SIG-M5 treated with dmso at 0.1 percent for 504 hours (cell line): ENCODE measurements around the gene PRRC2A.

ENCODE experiments used
- DNase-seq: peaks from one replicate; lab custom pipeline; 2025; ENCODE audit not compliant: unreplicated experiment; lab: John Stamatoyannopoulos, UW

PRRC2A gene

DNA sequence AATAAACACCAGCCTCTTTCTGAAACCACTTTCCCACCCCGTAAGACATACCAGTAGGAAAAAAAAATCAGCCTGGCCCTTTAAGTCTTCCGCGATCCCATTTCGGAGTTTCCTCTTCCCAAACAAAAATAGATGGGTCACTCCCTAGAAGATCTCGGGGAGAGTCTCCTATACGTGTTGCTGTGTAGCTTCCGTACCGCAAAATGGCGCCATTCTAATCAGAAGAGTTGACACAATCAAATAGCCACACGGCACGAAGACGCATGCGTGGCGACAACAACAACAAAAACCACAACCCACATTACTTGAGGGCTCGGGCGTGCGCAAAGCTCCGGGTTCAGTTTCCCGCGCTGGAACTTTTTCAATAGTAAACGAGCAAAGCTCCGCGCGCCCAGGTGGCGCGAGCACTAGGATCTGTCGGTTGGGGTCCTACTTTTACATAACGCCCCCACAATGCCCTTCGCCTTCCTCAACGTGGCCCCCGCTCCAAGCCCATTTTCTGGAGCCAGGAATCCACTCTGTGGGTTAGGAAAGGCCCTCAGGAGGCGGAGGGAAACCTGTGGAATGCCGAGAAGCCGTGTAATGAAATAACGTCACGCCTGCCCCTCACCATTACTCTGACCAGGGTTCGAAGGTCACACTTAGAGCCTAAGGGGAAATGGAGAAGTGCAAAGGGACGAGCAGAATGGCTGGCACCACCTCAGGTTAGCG is 44.4 kb downstream of the PRRC2A start, which contains the start of gene GPANK1:
TSS of gene GPANK1 (minus strand) at position 208 of the 711 bp plus-strand sequence. CDS start 519 bp downstream, outside the sequence.
- peak; percentile 96 for DNase-seq

GRCh38 chr6:31665501-31666336 is 45.2 kb downstream of the PRRC2A start, which contains the start of gene CSNK2B:
Gene CSNK2B (plus strand): TSS chr6:31666080. CDS start chr6:31666832, 752 bp downstream.
- peak; percentile 98 for DNase-seq

DNA sequence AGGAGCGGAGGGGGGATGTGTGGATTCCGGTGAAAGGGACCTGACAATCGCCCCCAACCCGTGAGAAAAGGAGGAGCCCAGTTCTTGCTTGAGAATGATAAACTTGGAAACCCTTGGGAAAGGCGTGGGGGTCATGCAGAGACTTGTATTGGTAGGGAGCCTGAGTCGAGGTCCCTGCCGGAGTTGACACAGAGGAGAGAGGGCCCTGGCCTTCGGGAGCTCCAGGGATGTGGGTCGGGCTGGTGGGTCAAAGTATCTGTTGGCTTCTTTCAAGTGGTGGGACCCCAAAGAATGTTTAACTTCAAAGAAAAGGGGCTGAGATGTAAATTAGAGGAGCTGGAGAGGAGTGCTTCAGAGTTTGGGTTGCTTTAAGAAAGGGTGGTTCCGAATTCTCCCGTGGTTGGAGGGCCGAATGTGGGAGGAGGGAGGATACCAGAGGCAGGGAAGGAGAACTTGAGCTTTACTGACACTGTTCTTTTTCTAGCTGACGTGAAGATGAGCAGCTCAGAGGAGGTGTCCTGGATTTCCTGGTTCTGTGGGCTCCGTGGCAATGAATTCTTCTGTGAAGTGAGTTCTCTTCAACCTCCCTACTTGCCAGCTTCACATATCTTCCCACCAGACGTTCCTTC is 45.9 kb downstream of the PRRC2A start:
- DNase-seq = no peak

DNA sequence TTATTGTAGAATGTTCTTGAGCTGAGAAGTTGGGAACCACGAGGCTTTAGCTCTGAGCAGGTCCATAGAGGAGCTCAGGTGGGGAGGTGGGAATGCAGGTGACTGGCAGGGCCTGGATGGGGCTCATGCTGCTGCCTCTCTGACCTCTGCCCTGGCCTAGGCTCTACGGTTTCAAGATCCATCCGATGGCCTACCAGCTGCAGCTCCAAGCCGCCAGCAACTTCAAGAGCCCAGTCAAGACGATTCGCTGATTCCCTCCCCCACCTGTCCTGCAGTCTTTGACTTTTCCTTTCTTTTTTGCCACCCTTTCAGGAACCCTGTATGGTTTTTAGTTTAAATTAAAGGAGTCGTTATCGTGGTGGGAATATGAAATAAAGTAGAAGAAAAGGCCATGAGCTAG is 49.2 kb downstream of the PRRC2A start, which contains the start of gene LY6G5B:
TSS of gene LY6G5B (plus strand) at position 301 of the 400 bp plus-strand sequence. CDS start 975 bp downstream, outside the sequence.
- no peak for DNase-seq

GRCh38 chr6:31676322-31676903 is 55.9 kb downstream of the PRRC2A start:
- DNase-seq = peak; percentile 39

DNA sequence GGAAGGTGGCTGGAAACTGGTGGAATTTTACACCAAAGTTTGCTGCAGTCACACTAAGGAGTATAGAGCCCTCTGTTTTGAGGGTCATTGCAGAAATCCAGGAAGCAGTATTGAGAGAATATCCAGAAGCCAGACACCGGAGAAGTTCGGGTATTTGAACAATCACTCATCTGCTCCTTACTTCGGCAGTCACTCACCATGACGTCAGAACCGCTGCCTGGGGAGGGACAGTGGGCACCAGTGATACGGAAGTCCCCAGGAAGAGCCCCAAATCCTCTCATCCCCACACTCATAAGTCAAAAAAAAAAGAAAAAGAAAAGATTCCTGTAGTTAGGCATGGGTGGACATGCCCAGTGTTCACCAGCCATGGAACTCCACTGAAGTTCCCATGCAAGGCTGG is 56.4 kb downstream of the PRRC2A start:
- DNase-seq = no peak

- no peak for DNase-seq
These were observed 57.4 kb downstream of the PRRC2A start for GRCh38 chr6:31677955-31678354.

- peak; percentile 62 for DNase-seq
These were observed 60.0 kb downstream of the PRRC2A start, which contains the start of gene LY6G5C for GRCh38 chr6:31680226-31681134. Gene LY6G5C (minus strand): TSS chr6:31681067. CDS start chr6:31680373, 694 bp downstream.

- no peak for DNase-seq
These were observed 60.7 kb downstream of the PRRC2A start for GRCh38 chr6:31681135-31681671.

DNA sequence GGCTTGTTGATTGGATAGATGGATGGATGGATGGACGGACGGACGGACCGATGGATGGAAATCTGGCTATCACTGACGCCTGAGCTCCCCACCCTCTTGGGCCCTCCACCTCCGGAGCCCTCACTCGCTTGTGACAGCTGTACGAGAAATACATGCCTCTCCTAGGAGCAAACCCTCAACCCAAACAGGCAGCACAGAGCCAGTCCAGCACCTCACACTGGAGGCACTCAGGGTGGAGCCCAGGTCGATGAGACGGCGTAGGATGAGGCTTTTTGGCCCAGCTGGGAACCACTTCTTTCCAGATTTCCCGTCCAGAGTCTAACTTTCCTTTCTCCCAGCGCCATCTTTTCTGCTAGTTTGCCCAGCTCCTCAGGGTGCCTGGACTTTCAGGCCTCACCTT is 63.1 kb downstream of the PRRC2A start:
- DNase-seq = no peak

- no peak for DNase-seq
These were observed 66.0 kb downstream of the PRRC2A start for GRCh38 chr6:31686483-31686882.

- DNase-seq = no peak
These were observed 66.8 kb downstream of the PRRC2A start for GRCh38 chr6:31687321-31687720.
